ENCODE data around the gene ZFHX3.

- TF ChIP-seq SP1 (IDR thresholded peaks at IDR 0.05) = no peak
- TF ChIP-seq L3MBTL2 (conservative IDR thresholded peaks at IDR 0.05) = no peak
- no peak for TF ChIP-seq FOXA1 (IDR thresholded peaks at IDR 0.05)
- TF ChIP-seq TARDBP (IDR thresholded peaks at IDR 0.05) = no peak
- TF ChIP-seq NFRKB (IDR thresholded peaks at IDR 0.05) = no peak
- TF ChIP-seq BHLHE40 (IDR thresholded peaks at IDR 0.05; ENCODE audit: borderline replicate concordance) = no peak
- TF ChIP-seq FOXM1 (IDR thresholded peaks at IDR 0.05; ENCODE audit: borderline replicate concordance) = no peak
- TF ChIP-seq FOXK2 (IDR thresholded peaks at IDR 0.05) = no peak
These were observed 30.6 kb downstream of the ZFHX3 start for GRCh38 chr16:73017321-73017720.
